ENCODE data around the gene SGMS1. TPM values are rescaled to one million over a fixed set of nuclear protein-coding genes. Genes with fewer than 3 reads are reported as not detected.

SGMS1 gene
- total RNA-seq, 4 donors from 2014 or later, result 153 to 235 (median 186) TPM

- H3K4me3 ChIP-seq (ENCODE audit: low read depth, poor library complexity, severe bottlenecking), result no peak overlapping the region
- DNase-seq (ENCODE audit: low spot score in 2 of 2), result no peak
- intact Hi-C loops (cut with DNase I; ENCODE audit: low total_unique reads), result no loop called here
- TF ChIP-seq, protein P1, sequence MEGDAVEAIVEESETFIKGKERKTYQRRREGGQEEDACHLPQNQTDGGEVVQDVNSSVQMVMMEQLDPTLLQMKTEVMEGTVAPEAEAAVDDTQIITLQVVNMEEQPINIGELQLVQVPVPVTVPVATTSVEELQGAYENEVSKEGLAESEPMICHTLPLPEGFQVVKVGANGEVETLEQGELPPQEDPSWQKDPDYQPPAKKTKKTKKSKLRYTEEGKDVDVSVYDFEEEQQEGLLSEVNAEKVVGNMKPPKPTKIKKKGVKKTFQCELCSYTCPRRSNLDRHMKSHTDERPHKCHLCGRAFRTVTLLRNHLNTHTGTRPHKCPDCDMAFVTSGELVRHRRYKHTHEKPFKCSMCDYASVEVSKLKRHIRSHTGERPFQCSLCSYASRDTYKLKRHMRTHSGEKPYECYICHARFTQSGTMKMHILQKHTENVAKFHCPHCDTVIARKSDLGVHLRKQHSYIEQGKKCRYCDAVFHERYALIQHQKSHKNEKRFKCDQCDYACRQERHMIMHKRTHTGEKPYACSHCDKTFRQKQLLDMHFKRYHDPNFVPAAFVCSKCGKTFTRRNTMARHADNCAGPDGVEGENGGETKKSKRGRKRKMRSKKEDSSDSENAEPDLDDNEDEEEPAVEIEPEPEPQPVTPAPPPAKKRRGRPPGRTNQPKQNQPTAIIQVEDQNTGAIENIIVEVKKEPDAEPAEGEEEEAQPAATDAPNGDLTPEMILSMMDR (IDR thresholded peaks at IDR 0.05), result no peak
- no peak for TF ChIP-seq POLR2A (IDR thresholded peaks at IDR 0.05)
- WGBS, 2 donors, result 88 to 100% methylated on average over 1 of the region's 1 CpG
These were observed 329.2 kb downstream of the SGMS1 start for GRCh38 chr10:50294582-50294981.

GRCh38 chr10:50293513-50294313 lies 330.0 kb downstream of the SGMS1 start:
- WGBS, 2 donors, result 78 to 88% methylated on average over 5 of the region's 5 CpGs
- intact Hi-C loops (cut with DNase I; ENCODE audit: low total_unique reads), result no loop called here

GRCh38 chr10:50291261-50291850 lies 332.4 kb downstream of the SGMS1 start:
- WGBS, 2 donors, result 68 to 78% methylated on average over 1 of the region's 1 CpG
- intact Hi-C loops (cut with DNase I; ENCODE audit: low total_unique reads), result no loop called here

More at GRCh38 chr10:50293513-50294313, 330.0 kb downstream of the SGMS1 start:
- no peak for DNase-seq (ENCODE audit: low spot score in 2 of 2)
- TF ChIP-seq, protein P1 (IDR thresholded peaks at IDR 0.05), result no peak
- no peak overlapping the region for H3K4me3 ChIP-seq (ENCODE audit: low read depth, poor library complexity, severe bottlenecking)

DNA sequence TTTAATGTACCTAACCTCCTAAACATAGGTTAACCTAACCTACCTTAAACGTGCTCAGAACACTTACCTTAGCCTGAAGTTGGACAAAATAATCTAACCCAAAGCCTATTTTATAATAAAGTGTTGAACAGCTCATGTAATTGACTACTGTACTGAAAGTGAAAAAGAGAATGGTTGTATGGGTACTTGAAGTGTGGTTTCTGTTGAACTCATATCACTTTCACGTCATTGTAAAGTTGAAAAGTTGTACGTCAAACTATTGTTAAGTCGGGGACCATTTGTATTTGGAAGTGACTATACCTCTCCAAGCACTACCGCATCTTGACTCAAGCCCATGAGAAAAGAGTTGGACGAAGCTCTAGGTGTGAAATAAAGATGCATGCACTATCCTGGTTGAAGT lies 334.6 kb downstream of the SGMS1 start:
- no peak overlapping the region for H3K4me3 ChIP-seq (ENCODE audit: low read depth, poor library complexity, severe bottlenecking)
- no peak for DNase-seq (ENCODE audit: low spot score in 2 of 2)
- TF ChIP-seq POLR2A (IDR thresholded peaks at IDR 0.05), result no peak
- TF ChIP-seq, protein P1 (IDR thresholded peaks at IDR 0.05), result no peak
- WGBS, 2 donors, result 93 to 94% methylated on average over 6 of the region's 6 CpGs
- intact Hi-C loops (cut with DNase I; ENCODE audit: low total_unique reads), result no loop called here

More at GRCh38 chr10:50291261-50291850, 332.4 kb downstream of the SGMS1 start:
- no peak overlapping the region for H3K4me3 ChIP-seq (ENCODE audit: low read depth, poor library complexity, severe bottlenecking)
- TF ChIP-seq, protein P1 (IDR thresholded peaks at IDR 0.05), result no peak
- no peak for TF ChIP-seq POLR2A (IDR thresholded peaks at IDR 0.05)
- no peak for DNase-seq (ENCODE audit: low spot score in 2 of 2)

DNA sequence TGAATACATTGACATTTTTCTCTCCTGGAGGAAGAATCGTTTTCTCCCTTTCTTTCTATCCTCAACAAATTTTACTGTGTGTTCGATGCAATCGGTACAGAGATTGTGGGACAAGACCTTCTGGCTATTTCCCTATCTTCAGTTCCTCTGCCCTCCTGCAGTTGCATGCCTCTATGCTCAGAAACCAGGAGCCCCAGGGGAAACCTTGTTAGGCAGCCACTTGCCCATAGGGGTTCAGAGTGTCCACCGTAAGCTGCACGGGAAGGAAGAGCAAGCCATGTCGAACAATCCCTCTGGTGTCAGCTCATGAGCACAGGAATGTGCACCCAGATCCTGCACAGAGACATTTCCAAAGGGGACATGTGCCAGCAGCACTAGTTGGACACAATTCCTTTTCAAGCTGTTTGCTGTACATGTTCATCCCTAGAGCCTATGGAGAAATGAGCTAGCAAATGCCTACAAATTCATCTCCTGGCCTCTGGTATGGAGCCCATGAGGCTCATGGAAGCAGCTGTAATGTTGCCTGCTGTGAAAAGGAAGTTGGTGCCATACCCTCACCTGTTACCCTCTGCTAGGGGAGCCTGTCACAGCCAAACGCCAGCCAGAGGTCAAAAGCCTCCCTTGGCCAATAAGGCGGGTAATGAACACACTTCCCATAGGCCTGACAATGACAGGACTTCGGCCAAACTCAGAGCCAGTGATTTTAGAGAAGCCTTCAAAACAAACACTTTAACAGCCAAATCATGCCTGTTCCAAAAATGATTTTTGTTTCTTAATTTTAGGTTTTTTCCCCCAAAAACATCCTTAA lies 336.6 kb downstream of the SGMS1 start:
- DNase-seq (ENCODE audit: low spot score in 2 of 2), result no peak
- intact Hi-C loops (cut with DNase I; ENCODE audit: low total_unique reads), result no loop called here
- H3K4me3 ChIP-seq (ENCODE audit: low read depth, poor library complexity, severe bottlenecking), result no peak overlapping the region
- WGBS, 2 donors, result 63 to 76% methylated on average over 9 of the region's 9 CpGs
- no peak for TF ChIP-seq POLR2A (IDR thresholded peaks at IDR 0.05)
- TF ChIP-seq, protein P1 (IDR thresholded peaks at IDR 0.05), result no peak
